ENCODE data around the gene SYP. TPM values are rescaled to one million over a fixed set of nuclear protein-coding genes. Genes with fewer than 3 reads are reported as not detected.

The SYP gene
- total and polyA plus RNA-seq, 10 of the 15 experiments (the other 5 are each of a cell fraction or from before 2014, with no cell fraction given) = 0.34 to 1.7 (median 0.74) TPM

DNA sequence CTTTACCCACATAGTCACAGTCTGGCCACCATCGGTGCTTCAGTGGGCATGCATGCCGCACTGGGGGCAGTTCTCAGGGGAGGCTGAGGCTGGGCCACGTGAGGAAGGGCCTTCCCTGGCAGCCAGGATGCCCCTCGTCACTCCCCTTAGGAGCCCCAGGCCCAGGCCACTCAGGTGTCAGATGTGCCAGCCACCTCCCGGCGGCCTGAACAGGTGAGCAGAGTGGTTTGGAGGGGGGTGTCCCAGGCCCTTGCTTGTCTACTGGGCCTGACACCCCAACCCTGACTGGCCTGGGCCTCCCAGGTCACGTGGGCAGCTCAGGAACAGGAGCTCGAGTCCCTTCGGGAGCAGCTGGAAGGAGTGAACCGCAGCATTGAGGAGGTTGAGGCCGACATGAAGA is 47.4 kb upstream of the SYP start (continued):
- TF ChIP-seq TCF12 (IDR thresholded peaks at IDR 0.05; ENCODE audit: low read depth, low read length) (no peak), ETV6 (conservative IDR thresholded peaks at IDR 0.05 in 1 of 2, IDR thresholded peaks at IDR 0.05 in 1 of 2; ENCODE audit: borderline replicate concordance in 1 of 2, low read depth in 1 of 2) (no peak), NFYA (IDR thresholded peaks at IDR 0.05; ENCODE audit: borderline replicate concordance, low read depth, low read length) (no peak), SPI1 (IDR thresholded peaks at IDR 0.05; ENCODE audit: borderline replicate concordance, insufficient read depth, low read depth, low read length) (no peak), SP1 (IDR thresholded peaks at IDR 0.05; ENCODE audit: low read depth, low read length) (no peak), STAT3 (IDR thresholded peaks at IDR 0.05; ENCODE audit: low read depth, low read length) (no peak), FOS (IDR thresholded peaks at IDR 0.05; ENCODE audit: borderline replicate concordance, extremely low read depth, insufficient read length) (no peak), NRF1 (conservative IDR thresholded peaks at IDR 0.05; ENCODE audit: low read depth, low read length) (no peak), BACH1 (IDR thresholded peaks at IDR 0.05; ENCODE audit: borderline replicate concordance) (no peak), HDAC2 (IDR thresholded peaks at IDR 0.05) (no peak)

DNA sequence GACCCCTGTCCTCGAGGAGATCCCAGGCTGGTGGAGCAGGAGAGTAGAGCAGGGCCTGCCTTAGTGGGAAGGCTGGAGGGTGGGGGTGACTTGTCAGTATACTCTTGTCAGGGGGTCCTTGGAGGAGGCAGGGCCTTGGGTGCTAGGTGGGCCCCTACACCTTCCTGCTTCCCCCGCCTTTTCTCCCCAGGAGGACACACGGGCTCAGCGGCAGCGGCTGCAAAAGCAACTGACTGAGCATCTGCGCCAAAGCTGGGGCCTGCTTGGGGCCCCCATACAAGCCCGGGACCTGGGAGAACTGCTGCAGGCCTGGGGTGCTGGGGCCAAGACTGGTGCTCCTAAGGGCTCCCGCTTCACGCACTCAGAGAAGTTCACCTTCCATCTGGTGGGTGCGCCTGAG is 46.5 kb upstream of the SYP start:
- no TSS peak for BruUV-seq (replicated peaks)
- ChIA-PET RAD21 (ENCODE audit: unreplicated experiment) (no interaction called here), POLR2A (no interaction called here), CTCF (no interaction called here), SMC1A (ENCODE audit: uncharacterized antibody, unreplicated experiment) (no interaction called here)
- Histone ChIP-seq H3K9me3 (replicated peaks; ENCODE audit: control insufficient read depth, insufficient read depth, low read length) (no peaks in the 10 kb centered on the region), H3K4me3 (no peak overlapping the region), H3K79me2 (ENCODE audit: control insufficient read depth, insufficient read depth, low read length) (no peaks in the 10 kb centered on the region), H3K9ac (ENCODE audit: control insufficient read depth, insufficient read depth, low read length) (no peak overlapping the region), H3K4me1 (ENCODE audit: control insufficient read depth, insufficient read depth, low read length) (no peaks in the 10 kb centered on the region), H3K4me2 (ENCODE audit: control insufficient read depth, insufficient read depth) (no peak overlapping the region), H3K27ac (ENCODE audit: control insufficient read depth, insufficient read depth) (no peak overlapping the region), H2AFZ (ENCODE audit: control insufficient read depth, low read depth, low read length) (no peak overlapping the region), H4K20me1 (ENCODE audit: control insufficient read depth, insufficient read depth) (no peaks in the 10 kb centered on the region), H3K36me3 (ENCODE audit: control insufficient read depth in 2 of 2, insufficient read depth in 2 of 2, low read length in 1 of 2) (peaks cover 0 to 2% of the 10 kb centered on the region in 2 experiments; a peak in 2 of 4 replicates), H3K27me3 (replicated peaks in 1 of 2; ENCODE audit: control insufficient read depth in 2 of 2, insufficient read depth in 2 of 2, low read length in 1 of 2) (no peaks in the 10 kb centered on the region)
- no peak for ATAC-seq
- no peak for DNase-seq (ENCODE audit: low read depth, low spot score)
- intact Hi-C loops (cut with micrococcal nuclease; ENCODE audit: unreplicated experiment) (no loop called here), in situ Hi-C loops (cut with MboI) (no loop called here)
- WGBS (ENCODE audit: insufficient coverage, insufficient replicate concordance, low lambda C conversion rate, missing lambda C conversion rate) = 84% methylated on average over 9 of the region's 10 CpGs
- no peak for FAIRE-seq
- TF ChIP-seq SPI1 (IDR thresholded peaks at IDR 0.05; ENCODE audit: borderline replicate concordance, insufficient read depth, low read depth, low read length) (no peak), ZBED1 (IDR thresholded peaks at IDR 0.05; ENCODE audit: borderline replicate concordance) (no peak), ATF7 (IDR thresholded peaks at IDR 0.05; ENCODE audit: low read depth) (no peak), NR2C2 (IDR thresholded peaks at IDR 0.05; ENCODE audit: borderline replicate concordance, control insufficient read depth, insufficient read length, low read depth) (no peak), PML (IDR thresholded peaks at IDR 0.05; ENCODE audit: low read length) (no peak), POLR2AphosphoS5 (IDR thresholded peaks at IDR 0.05; ENCODE audit: low read length) (no peak), TCF12 (IDR thresholded peaks at IDR 0.05; ENCODE audit: low read depth, low read length) (no peak)
- TF ChIP-seq, protein P1, sequence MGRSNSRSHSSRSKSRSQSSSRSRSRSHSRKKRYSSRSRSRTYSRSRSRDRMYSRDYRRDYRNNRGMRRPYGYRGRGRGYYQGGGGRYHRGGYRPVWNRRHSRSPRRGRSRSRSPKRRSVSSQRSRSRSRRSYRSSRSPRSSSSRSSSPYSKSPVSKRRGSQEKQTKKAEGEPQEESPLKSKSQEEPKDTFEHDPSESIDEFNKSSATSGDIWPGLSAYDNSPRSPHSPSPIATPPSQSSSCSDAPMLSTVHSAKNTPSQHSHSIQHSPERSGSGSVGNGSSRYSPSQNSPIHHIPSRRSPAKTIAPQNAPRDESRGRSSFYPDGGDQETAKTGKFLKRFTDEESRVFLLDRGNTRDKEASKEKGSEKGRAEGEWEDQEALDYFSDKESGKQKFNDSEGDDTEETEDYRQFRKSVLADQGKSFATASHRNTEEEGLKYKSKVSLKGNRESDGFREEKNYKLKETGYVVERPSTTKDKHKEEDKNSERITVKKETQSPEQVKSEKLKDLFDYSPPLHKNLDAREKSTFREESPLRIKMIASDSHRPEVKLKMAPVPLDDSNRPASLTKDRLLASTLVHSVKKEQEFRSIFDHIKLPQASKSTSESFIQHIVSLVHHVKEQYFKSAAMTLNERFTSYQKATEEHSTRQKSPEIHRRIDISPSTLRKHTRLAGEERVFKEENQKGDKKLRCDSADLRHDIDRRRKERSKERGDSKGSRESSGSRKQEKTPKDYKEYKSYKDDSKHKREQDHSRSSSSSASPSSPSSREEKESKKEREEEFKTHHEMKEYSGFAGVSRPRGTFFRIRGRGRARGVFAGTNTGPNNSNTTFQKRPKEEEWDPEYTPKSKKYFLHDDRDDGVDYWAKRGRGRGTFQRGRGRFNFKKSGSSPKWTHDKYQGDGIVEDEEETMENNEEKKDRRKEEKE (IDR thresholded peaks at IDR 0.05) = no peak
- TF ChIP-seq, protein P2, sequence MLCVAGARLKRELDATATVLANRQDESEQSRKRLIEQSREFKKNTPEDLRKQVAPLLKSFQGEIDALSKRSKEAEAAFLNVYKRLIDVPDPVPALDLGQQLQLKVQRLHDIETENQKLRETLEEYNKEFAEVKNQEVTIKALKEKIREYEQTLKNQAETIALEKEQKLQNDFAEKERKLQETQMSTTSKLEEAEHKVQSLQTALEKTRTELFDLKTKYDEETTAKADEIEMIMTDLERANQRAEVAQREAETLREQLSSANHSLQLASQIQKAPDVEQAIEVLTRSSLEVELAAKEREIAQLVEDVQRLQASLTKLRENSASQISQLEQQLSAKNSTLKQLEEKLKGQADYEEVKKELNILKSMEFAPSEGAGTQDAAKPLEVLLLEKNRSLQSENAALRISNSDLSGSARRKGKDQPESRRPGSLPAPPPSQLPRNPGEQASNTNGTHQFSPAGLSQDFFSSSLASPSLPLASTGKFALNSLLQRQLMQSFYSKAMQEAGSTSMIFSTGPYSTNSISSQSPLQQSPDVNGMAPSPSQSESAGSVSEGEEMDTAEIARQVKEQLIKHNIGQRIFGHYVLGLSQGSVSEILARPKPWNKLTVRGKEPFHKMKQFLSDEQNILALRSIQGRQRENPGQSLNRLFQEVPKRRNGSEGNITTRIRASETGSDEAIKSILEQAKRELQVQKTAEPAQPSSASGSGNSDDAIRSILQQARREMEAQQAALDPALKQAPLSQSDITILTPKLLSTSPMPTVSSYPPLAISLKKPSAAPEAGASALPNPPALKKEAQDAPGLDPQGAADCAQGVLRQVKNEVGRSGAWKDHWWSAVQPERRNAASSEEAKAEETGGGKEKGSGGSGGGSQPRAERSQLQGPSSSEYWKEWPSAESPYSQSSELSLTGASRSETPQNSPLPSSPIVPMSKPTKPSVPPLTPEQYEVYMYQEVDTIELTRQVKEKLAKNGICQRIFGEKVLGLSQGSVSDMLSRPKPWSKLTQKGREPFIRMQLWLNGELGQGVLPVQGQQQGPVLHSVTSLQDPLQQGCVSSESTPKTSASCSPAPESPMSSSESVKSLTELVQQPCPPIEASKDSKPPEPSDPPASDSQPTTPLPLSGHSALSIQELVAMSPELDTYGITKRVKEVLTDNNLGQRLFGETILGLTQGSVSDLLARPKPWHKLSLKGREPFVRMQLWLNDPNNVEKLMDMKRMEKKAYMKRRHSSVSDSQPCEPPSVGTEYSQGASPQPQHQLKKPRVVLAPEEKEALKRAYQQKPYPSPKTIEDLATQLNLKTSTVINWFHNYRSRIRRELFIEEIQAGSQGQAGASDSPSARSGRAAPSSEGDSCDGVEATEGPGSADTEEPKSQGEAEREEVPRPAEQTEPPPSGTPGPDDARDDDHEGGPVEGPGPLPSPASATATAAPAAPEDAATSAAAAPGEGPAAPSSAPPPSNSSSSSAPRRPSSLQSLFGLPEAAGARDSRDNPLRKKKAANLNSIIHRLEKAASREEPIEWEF (IDR thresholded peaks at IDR 0.05; ENCODE audit: insufficient replicate concordance, low read depth, low read length) = no peak

All from GM12878 (cell line).